HEK293 (cell line): ENCODE data around the gene TTC16.

ENCODE experiments used
- CTCF ChIP-seq: fragments of 450-650 bp; formaldehyde crosslinking; IDR thresholded peaks from 2 replicates; pipeline ENCODE4 v1.5.1; 2016; ENCODE audit warnings: missing biosample characterization, missing genetic modification characterization
- YY1 ChIP-seq: fragments of 450-650 bp; formaldehyde crosslinking; IDR thresholded peaks from 2 replicates; pipeline ENCODE4 v1.5.1; 2018; ENCODE audit warnings: missing biosample characterization, missing genetic modification characterization
- ZBTB7A ChIP-seq: fragments of 450-650 bp; formaldehyde crosslinking; IDR thresholded peaks from 2 replicates; pipeline ENCODE4 v1.5.1; 2016; ENCODE audit warnings: low read depth, missing biosample characterization, missing genetic modification characterization

DNA sequence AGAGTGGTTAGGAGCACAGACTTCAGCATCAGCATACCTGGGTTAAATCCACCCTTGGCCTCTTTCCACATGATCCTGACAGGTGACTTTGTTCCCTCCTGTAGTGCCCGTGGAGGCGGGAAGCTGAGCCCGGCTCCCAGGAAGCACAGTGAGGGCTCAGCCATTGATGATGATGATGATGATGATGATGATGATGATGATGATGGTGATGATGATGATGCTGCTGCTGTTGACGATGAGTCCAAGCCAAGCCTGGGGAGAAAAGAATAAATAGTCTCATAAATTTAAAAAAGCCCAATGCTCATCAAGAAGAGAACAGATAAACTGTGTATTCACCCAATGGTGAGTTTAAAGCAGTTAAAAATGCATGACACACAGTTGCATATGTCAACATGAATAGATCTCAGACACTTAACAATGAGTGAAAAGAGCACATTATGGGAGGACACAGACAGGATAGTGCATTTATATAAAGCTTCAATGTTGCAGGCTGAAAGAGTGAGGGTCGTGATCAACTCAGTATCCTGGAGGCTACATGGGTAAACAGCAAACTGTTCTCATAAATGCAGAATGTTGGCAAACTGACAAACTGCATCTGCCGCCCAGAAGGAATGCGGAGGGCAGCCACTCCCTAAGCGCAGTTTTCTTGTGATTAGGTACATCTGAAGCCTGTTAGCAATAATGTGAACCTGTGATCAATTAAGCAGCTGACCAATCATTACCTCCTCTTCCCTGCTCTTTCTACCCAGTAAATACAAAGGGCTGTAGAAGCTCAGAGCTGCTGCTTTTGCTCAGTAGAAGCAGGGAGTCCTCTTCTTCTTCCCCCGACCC lies 20.8 kb upstream of the TTC16 start:
- no peak for TF ChIP-seq CTCF
- no peak for TF ChIP-seq ZBTB7A (tag by site-specific recombination)
- no peak for TF ChIP-seq YY1
